Body of pancreas (tissue), 4 donors: ENCODE data around the gene FFAR4. TPM values are rescaled to one million over a fixed set of nuclear protein-coding genes. Genes with fewer than 3 reads are reported as not detected.

Experiments used
- ATAC-seq: fragments of 150-250 bp; one replicate; pipeline ENCODE4 v1.9.1; 2016
- DNase-seq, 4 donors: peaks; one replicate each; pipeline ENCODE4 v3.0.0-alpha.2; 2019
- H3K27ac ChIP-seq, 4 donors: fragments of 200-600 bp; sonication (generic); 1 replicate in 3 of 4; 2 replicates in 1 of 4; pipeline versions ENCODE4 v1.5.1 to v1.6.1; 2016 to 2019; ENCODE audit warnings: mild to moderate bottlenecking in 1 of 4, mixed read lengths in 1 of 4, moderate library complexity in 1 of 4
- H3K27me3 ChIP-seq, 2 donors: fragments of 200-600 bp; sonication (generic); one replicate each; pipeline ENCODE4 v1.6.0; 2016; ENCODE audit warnings: mild to moderate bottlenecking in 1 of 2
- H3K36me3 ChIP-seq, 2 donors: fragments of 200-600 bp; sonication (generic); replicated peaks in 1 of 2; 2 replicates each; pipeline ENCODE4 v1.5.1; 2016; ENCODE audit warnings: low read depth in 2 of 2; ENCODE audit not compliant: insufficient read depth in 1 of 2
- H3K4me1 ChIP-seq: fragments of 200-600 bp; sonication (generic); one replicate; pipeline ENCODE4 v1.6.0; 2016
- H3K4me3 ChIP-seq, 2 donors: fragments of 200-600 bp; sonication (generic); 1 replicate in 1 of 2; 2 replicates in 1 of 2; pipeline ENCODE4 v1.5.1; 2016 to 2019
- H3K9me3 ChIP-seq, 3 donors: fragments of 200-600 bp; sonication (generic); 1 replicate in 2 of 3; 2 replicates in 1 of 3; pipeline ENCODE4 v1.5.1; 2016
- POLR2A ChIP-seq, 3 donors: fragments of 450-650 bp; IDR thresholded peaks; one replicate each; pipeline ENCODE4 v1.6.1; 2016; ENCODE audit warnings: antibody characterized with exemption in 3 of 3, mild to moderate bottlenecking in 2 of 3
- WGBS, 2 donors: methylation state at CpG; one replicate each; pipeline ENCODE4 v1.1.5; 2017; 5-methylcytosine and 5-hydroxymethylcytosine counted together
- intact Hi-C: fragments of 100-400 bp; cut with DNase I; formaldehyde crosslinking; loops from one replicate; pipeline ENCODE4 v1.15.1; 2023
- total RNA-seq, 2 donors: library from RNA; depleted of rRNA; stranded (reverse); fragments of >200 nt; gene quantifications; one replicate each; pipeline ENCODE4 v1.1.0, GENCODE V29; 2016
- TF ChIP-seq, protein P1 (sequence below), 7 experiments: fragments of 450-650 bp in 4 of 7; fragments of 200-600 bp in 3 of 7; sonication (generic) in 3 of 7; IDR thresholded peaks; one replicate each; pipeline ENCODE4 v1.5.1; 2016 to 2019; ENCODE audit warnings: antibody characterized with exemption in 7 of 7

FFAR4 gene
- total RNA-seq, 2 donors from 2014 or later = 0.78 to 2.3 TPM

- DNase-seq (no peak), ATAC-seq (no peak)
- Histone ChIP-seq H3K27me3 (no peaks in the 10 kb centered on the region), H3K4me1 (no peaks in the 10 kb centered on the region), H3K4me3 (no peak overlapping the region), H3K9me3 (no peaks in the 10 kb centered on the region), H3K36me3 (no peaks in the 10 kb centered on the region), H3K27ac (no peak overlapping the region)
- WGBS, 2 donors = 81 to 89% methylated on average over 4 of the region's 4 CpGs
- TF ChIP-seq POLR2A (IDR thresholded peaks at IDR 0.05) = no peak
- TF ChIP-seq, protein P1, sequence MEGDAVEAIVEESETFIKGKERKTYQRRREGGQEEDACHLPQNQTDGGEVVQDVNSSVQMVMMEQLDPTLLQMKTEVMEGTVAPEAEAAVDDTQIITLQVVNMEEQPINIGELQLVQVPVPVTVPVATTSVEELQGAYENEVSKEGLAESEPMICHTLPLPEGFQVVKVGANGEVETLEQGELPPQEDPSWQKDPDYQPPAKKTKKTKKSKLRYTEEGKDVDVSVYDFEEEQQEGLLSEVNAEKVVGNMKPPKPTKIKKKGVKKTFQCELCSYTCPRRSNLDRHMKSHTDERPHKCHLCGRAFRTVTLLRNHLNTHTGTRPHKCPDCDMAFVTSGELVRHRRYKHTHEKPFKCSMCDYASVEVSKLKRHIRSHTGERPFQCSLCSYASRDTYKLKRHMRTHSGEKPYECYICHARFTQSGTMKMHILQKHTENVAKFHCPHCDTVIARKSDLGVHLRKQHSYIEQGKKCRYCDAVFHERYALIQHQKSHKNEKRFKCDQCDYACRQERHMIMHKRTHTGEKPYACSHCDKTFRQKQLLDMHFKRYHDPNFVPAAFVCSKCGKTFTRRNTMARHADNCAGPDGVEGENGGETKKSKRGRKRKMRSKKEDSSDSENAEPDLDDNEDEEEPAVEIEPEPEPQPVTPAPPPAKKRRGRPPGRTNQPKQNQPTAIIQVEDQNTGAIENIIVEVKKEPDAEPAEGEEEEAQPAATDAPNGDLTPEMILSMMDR (IDR thresholded peaks at IDR 0.05) = no peak
- intact Hi-C loops = no loop called here
These were observed 26.8 kb downstream of the FFAR4 start for GRCh38 chr10:93593254-93593653.

DNA sequence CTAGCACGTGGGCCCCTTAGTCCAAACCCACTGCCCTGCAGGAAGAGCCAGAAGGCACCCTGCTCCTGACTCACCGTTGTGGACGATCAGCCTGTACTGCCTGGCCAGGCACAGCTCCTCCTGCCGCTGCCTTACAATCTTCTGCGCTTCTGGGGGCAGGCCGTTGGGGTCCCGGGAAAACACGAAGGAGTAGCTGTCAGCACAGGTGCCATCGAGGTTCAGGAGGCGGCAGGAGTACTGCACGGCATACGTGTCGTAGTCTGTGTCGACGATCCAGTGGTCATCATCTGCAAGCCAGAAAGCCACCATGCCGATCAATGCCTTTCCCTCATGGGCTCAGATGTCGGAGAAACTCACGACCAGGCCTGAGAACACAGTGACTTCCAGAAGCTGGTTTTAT, 27.3 kb downstream of the FFAR4 start:
- H3K9me3 ChIP-seq = no peaks in the 10 kb centered on the region
- ATAC-seq (no peak), DNase-seq (no peak)
- no peak overlapping the region for H3K4me3 ChIP-seq
- no peaks in the 10 kb centered on the region for H3K4me1 ChIP-seq
- no peak for TF ChIP-seq POLR2A (IDR thresholded peaks at IDR 0.05)
- TF ChIP-seq, protein P1 (IDR thresholded peaks at IDR 0.05) = no peak
- H3K27ac ChIP-seq = no peak overlapping the region
- H3K27me3 ChIP-seq = no peaks in the 10 kb centered on the region
- 78 to 85% methylated on average over 15 to 18 of the region's 18 CpGs for WGBS, 2 donors
- no peaks in the 10 kb centered on the region for H3K36me3 ChIP-seq
- intact Hi-C loops = no loop called here

DNA sequence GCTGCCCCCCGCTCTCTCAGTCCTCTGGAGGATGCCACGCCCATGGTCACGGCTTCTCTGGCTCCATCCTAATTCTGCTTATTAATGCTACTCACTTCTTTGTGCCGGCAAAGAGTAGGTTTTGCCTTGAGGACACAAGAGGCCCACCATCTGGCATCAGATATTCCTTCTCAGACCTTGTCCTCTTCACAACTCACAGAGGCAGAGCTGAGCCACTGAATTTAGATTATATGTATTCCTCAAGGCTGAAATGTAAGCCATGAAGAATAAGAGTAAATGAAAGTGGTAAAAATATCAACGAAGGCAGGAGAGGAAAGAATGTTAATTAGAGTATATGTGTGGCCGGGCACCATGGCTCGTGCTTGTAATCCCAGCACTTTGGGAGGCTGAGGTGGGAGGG, 28.1 kb downstream of the FFAR4 start:
- 65 to 71% methylated on average over 7 of the region's 7 CpGs for WGBS, 2 donors
- Histone ChIP-seq H3K27ac (no peak overlapping the region), H3K36me3 (no peaks in the 10 kb centered on the region), H3K4me1 (no peaks in the 10 kb centered on the region), H3K27me3 (no peaks in the 10 kb centered on the region), H3K9me3 (no peaks in the 10 kb centered on the region), H3K4me3 (no peak overlapping the region)
- intact Hi-C loops = no loop called here
- no peak for ATAC-seq
- TF ChIP-seq, protein P1 (IDR thresholded peaks at IDR 0.05) = no peak
- TF ChIP-seq POLR2A (IDR thresholded peaks at IDR 0.05) = no peak
- no peak for DNase-seq

DNA sequence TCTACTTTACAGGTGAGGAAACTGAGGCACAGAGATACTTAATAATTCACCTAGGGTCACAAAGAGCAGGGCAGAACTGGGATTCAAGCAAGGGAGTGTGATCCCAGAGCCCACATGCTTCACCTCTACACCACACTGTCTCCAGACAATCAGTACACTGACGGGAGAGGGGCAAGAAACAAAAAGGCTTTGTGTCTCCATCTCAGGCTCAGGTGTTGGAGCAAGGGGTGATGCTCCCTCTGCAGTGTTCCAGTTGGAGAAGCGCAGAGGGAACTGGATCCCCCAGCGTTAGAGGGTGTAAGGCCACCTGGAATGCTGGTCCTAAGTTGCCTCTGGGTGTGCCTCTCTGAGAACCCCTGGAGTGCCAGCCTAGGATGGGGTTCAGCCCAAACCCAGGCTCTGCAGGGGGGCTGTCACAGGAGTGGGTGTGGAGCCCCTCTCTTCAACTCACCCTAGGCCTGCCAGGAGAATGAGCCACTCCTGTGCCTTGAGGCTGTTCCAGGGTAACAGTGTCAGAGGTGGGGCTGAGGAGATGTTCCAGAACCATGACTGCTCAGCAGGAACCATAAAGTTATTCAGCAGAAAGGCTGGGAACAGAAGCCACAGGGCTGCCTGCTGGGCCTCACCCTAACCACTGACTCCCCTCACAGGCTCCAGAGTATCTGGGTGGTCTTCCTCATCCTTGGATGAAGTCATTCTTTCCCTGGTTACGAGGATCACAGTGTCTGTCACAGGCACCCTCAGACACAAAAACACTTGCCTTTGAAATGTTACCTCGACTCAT, 29.1 kb downstream of the FFAR4 start:
- no peak for TF ChIP-seq POLR2A (IDR thresholded peaks at IDR 0.05)
- TF ChIP-seq, protein P1 (IDR thresholded peaks at IDR 0.05) = no peak
- 51 to 71% methylated on average over 5 of the region's 5 CpGs for WGBS, 2 donors
- no peak overlapping the region for H3K27ac ChIP-seq
- H3K9me3 ChIP-seq = no peaks in the 10 kb centered on the region
- H3K36me3 ChIP-seq = no peaks in the 10 kb centered on the region
- no peaks in the 10 kb centered on the region for H3K27me3 ChIP-seq
- no peak overlapping the region for H3K4me3 ChIP-seq
- no peaks in the 10 kb centered on the region for H3K4me1 ChIP-seq
- ATAC-seq (no peak), DNase-seq (no peak)
- intact Hi-C loops = no loop called here

DNA sequence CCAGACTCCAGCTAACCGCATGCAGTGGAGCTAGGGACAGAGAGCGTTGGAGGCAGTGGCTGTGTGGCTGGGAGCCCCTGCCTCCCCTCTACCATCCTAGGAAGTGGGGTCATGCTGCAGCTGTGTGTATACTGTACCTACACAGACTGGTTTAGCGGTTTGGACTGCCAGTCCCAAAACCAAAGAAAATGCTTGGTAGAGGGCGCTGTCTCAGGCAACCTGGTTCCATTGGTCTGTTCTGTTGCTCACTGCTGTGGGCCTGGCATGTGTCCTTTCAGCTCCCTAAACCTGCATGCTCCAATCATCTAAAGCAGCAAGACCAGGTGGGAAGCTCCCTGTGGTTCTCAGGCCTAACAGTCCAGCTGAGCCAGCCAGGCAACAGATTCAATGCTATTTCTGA, 30.1 kb downstream of the FFAR4 start:
- ATAC-seq (no peak), DNase-seq (no peak)
- 86 to 88% methylated on average over 3 to 4 of the region's 4 CpGs for WGBS, 2 donors
- H3K9me3 ChIP-seq = no peaks in the 10 kb centered on the region
- no peak for TF ChIP-seq POLR2A (IDR thresholded peaks at IDR 0.05)
- TF ChIP-seq, protein P1 (IDR thresholded peaks at IDR 0.05) = no peak
- intact Hi-C loops = no loop called here
- H3K4me1 ChIP-seq = peaks cover 6% of the 10 kb centered on the region
- no peak overlapping the region for H3K4me3 ChIP-seq
- no peak overlapping the region for H3K27ac ChIP-seq
- no peaks in the 10 kb centered on the region for H3K36me3 ChIP-seq
- H3K27me3 ChIP-seq = no peaks in the 10 kb centered on the region
